GM12878 (cell line): ENCODE results near the gene LGALS13. TPM values are rescaled to one million over a fixed set of nuclear protein-coding genes. Genes with fewer than 3 reads are reported as not detected.

Experiments
- ATAC-seq: fragments of 200-7000 bp; cut with Tn5 transposase; 3 replicates; pipeline ENCODE4 v1.9.1; 2020; ENCODE audit warnings: mild to moderate bottlenecking, moderate library complexity
- BruUV-seq: library from RNA; stranded (reverse); fragments of 400-500 nt; replicated peaks from 2 replicates; lab custom pipeline; 2021; lab: Mats Ljungman, UMichigan
- CTCF ChIA-PET: fragments of 300-600 bp; sonication (Branson Sonifier 250); formaldehyde crosslinking; extraction: SDS; loops from one replicate; lab custom pipeline; 2021; ENCODE audit warnings: inconsistent platforms; lab: Yijun Ruan, JAX
- POLR2A ChIA-PET: fragments of 350-600 bp; formaldehyde crosslinking; extraction: SDS; loops from one replicate; lab custom pipeline; 2021; ENCODE audit warnings: inconsistent platforms; lab: Charles Lee
- RAD21 ChIA-PET: fragments of 300-600 bp; sonication (Branson Sonifier 250); formaldehyde crosslinking; loops from one replicate; lab custom pipeline; 2023; ENCODE audit warnings: antibody characterized with exemption; ENCODE audit not compliant: unreplicated experiment; lab: Charles Lee
- SMC1A ChIA-PET: fragments of 300-600 bp; sonication (Branson Sonifier 250); formaldehyde crosslinking; loops from one replicate; lab custom pipeline; 2023; ENCODE audit not compliant: unreplicated experiment, uncharacterized antibody; lab: Charles Lee
- DNase-seq: peaks from one replicate; pipeline ENCODE4 v3.0.0-alpha.2; 2011; ENCODE audit warnings: low read depth, low spot score
- FAIRE-seq: peaks from 3 replicates; lab custom pipeline; 2011; peaks lifted over from hg19 to GRCh38; lab: Jason Lieb, UNC
- H2AFZ ChIP-seq: 2 replicates; pipeline ENCODE4 v1.6.0; 2011; ENCODE audit warnings: low read depth, low read length, control low read depth; ENCODE audit not compliant: control insufficient read depth
- H3K27ac ChIP-seq: 2 replicates; pipeline ENCODE4 v1.5.1; 2011; ENCODE audit warnings: control low read depth; ENCODE audit not compliant: control insufficient read depth, insufficient read depth
- H3K27me3 ChIP-seq, 2 experiments: replicated peaks in 1 of 2; 2 replicates each; pipeline versions ENCODE4 v1.6.0 to v1.6.1; 2011; ENCODE audit warnings: low read length in 1 of 2; ENCODE audit not compliant: control insufficient read depth in 2 of 2, insufficient read depth in 2 of 2
- H3K36me3 ChIP-seq, 2 experiments: 2 replicates each; pipeline ENCODE4 v1.5.1; 2011; ENCODE audit warnings: low read length in 1 of 2; ENCODE audit not compliant: control insufficient read depth in 2 of 2, insufficient read depth in 2 of 2
- H3K4me1 ChIP-seq: 2 replicates; pipeline ENCODE4 v1.6.1; 2011; ENCODE audit warnings: mild to moderate bottlenecking, low read length, moderate library complexity, mixed read lengths; ENCODE audit not compliant: control insufficient read depth, insufficient read depth
- H3K4me2 ChIP-seq: 2 replicates; pipeline ENCODE4 v1.6.0; 2011; ENCODE audit warnings: control low read depth; ENCODE audit not compliant: control insufficient read depth, insufficient read depth
- H3K4me3 ChIP-seq: fragments of 200-600 bp; sonication (generic); 2 replicates; pipeline ENCODE4 v1.5.1; 2016
- H3K79me2 ChIP-seq: 2 replicates; pipeline ENCODE4 v1.6.0; 2011; ENCODE audit warnings: low read length; ENCODE audit not compliant: control insufficient read depth, insufficient read depth
- H3K9ac ChIP-seq: 2 replicates; pipeline ENCODE4 v1.8.0; 2011; ENCODE audit warnings: low read length, control low read depth, mixed read lengths; ENCODE audit not compliant: control insufficient read depth, insufficient read depth
- H3K9me3 ChIP-seq: replicated peaks from 3 replicates; pipeline ENCODE4 v1.5.1; 2011; ENCODE audit warnings: mild to moderate bottlenecking, low read length; ENCODE audit not compliant: control insufficient read depth, insufficient read depth
- H4K20me1 ChIP-seq: 2 replicates; pipeline ENCODE4 v1.6.0; 2011; ENCODE audit not compliant: control insufficient read depth, insufficient read depth
- CBX5 ChIP-seq: sonication (generic); IDR thresholded peaks from 2 replicates; pipeline ENCODE4 v1.6.1; 2016; ENCODE audit warnings: low read depth, moderate library complexity, mild to moderate bottlenecking, inconsistent platforms
- FOXM1 ChIP-seq: IDR thresholded peaks from 2 replicates; pipeline ENCODE4 v1.6.1; 2012; ENCODE audit warnings: low read depth, mild to moderate bottlenecking, inconsistent platforms, low read length, moderate library complexity
- GATAD2B ChIP-seq: fragments of 450-650 bp; conservative IDR thresholded peaks from 2 replicates; pipeline ENCODE4 v1.6.1; 2017; ENCODE audit warnings: low read depth, mild to moderate bottlenecking, moderate library complexity
- HDAC2 ChIP-seq: fragments of 200-600 bp; sonication (generic); IDR thresholded peaks from 2 replicates; pipeline ENCODE4 v1.6.1; 2017
- MYC ChIP-seq: IDR thresholded peaks from 2 replicates; pipeline ENCODE4 v1.6.1; 2011; ENCODE audit warnings: mild to moderate bottlenecking, low read length, moderate library complexity, inconsistent platforms; ENCODE audit not compliant: insufficient read depth, insufficient replicate concordance, insufficient read length, severe bottlenecking
- ZNF274 ChIP-seq: IDR thresholded peaks from one replicate; pipeline ENCODE4 v1.8.0; 2011; ENCODE audit not compliant: insufficient read length, insufficient read depth
- WGBS: methylation state at CpG from one replicate; pipeline ENCODE4 v1.1.6; 2016; ENCODE audit warnings: low lambda C conversion rate; ENCODE audit not compliant: insufficient replicate concordance, insufficient coverage; ENCODE audit errors: missing lambda C conversion rate; 5-methylcytosine and 5-hydroxymethylcytosine counted together
- in situ Hi-C: fragments of 300-500 bp; cut with MboI; formaldehyde crosslinking; loops from 9 replicates; pipeline ENCODE4 v1.14.3; 2018; ENCODE audit warnings: mixed read lengths
- intact Hi-C: fragments of 100-400 bp; cut with micrococcal nuclease; formaldehyde crosslinking; loops from one replicate; pipeline ENCODE4 v1.14.2; 2022; ENCODE audit not compliant: unreplicated experiment
- polyA plus RNA-seq, 11 experiments: library from polyadenylated mRNA; depleted of rRNA in 4 of 11; unstranded in 6 of 11; stranded (reverse) in 5 of 11; fragments of >200 nt; fragmentation: Nextera tagmentation in 4 of 11; fragmentation: Illumina TruSeq in 1 of 11; extraction: Ambion mirVana in 4 of 11; extraction: Trizol in 1 of 11; gene quantifications; 1 replicate in 1 of 11; 2 replicates in 10 of 11; pipeline versions ENCODE4 v1.2.1 to v1.2.3, GENCODE V29; 2011 to 2016; ENCODE audit warnings: inconsistent platforms in 2 of 11, missing spikeins in 2 of 11, low read depth in 1 of 11
- total RNA-seq, 4 experiments: library from RNA; depleted of rRNA in 3 of 4; stranded (reverse); fragments of >200 nt in 3 of 4; fragmentation: Illumina TruSeq in 1 of 4; extraction: Trizol in 1 of 4; gene quantifications; 2 replicates each; pipeline versions ENCODE4 v1.2.1 to v1.2.3, GENCODE V29; 2013 to 2021
- TF ChIP-seq, protein P1 (sequence below): IDR thresholded peaks from 2 replicates; pipeline ENCODE4 v1.6.1; 2011; ENCODE audit warnings: low read depth, low read length, improper control_type of control experiment, borderline replicate concordance
- TF ChIP-seq, protein P2 (sequence below): IDR thresholded peaks from 2 replicates; pipeline ENCODE4 v1.6.1; 2012; ENCODE audit warnings: improper control_type of control experiment, low read depth, low read length; ENCODE audit not compliant: insufficient replicate concordance
- TF ChIP-seq, protein P3 (sequence below): fragments of 450-650 bp; IDR thresholded peaks from 2 replicates; pipeline ENCODE4 v1.6.1; 2018; ENCODE audit warnings: borderline replicate concordance, mild to moderate bottlenecking; ENCODE audit not compliant: partially characterized antibody
- TF ChIP-seq, protein P4 (sequence below): fragments of 450-650 bp; IDR thresholded peaks from 2 replicates; pipeline ENCODE4 v1.6.1; 2018; ENCODE audit warnings: mild to moderate bottlenecking, low read depth, moderate library complexity; ENCODE audit not compliant: partially characterized antibody
- TF ChIP-seq, protein P5 (sequence below): IDR thresholded peaks from 2 replicates; pipeline ENCODE4 v1.6.1; 2011; ENCODE audit warnings: borderline replicate concordance, low read depth, mild to moderate bottlenecking, moderate library complexity, mixed read lengths, low read length; ENCODE audit not compliant: insufficient read depth; ENCODE audit errors: extremely low read length

LGALS13 gene
- total and polyA plus RNA-seq, 10 of the 15 experiments (the other 5 are each of a cell fraction or from before 2014, with no cell fraction given): not detected

DNA sequence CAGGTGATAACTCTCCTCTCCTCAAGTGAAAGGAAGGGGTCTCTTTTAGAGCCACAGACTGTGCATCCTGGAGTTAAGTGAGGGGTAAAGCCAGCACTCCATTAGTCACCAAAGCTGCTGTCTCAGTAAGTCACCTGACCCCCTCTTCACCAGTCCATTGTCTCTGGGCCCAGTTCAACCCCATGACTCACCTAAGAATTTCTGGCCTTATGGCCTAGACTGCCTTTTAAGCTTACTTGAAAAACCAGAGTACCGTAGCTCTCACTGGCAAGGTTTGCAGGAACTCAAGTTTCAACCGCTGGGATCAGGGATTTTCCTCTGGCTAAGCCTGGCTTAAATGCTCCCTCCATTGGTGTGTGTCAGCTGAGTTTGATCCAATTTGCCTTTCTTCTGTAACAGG lies 38.9 kb upstream of the LGALS13 start:
- WGBS: 55% methylated on average over 2 of the region's 2 CpGs
- H3K36me3 ChIP-seq: no peaks in the 10 kb centered on the region
- POLR2A ChIA-PET: no interaction called here
- no peak overlapping the region for H3K9ac ChIP-seq
- intact Hi-C loops (no loop called here), in situ Hi-C loops (no loop called here)
- peaks cover 11% of the 10 kb centered on the region for H3K4me1 ChIP-seq
- H3K4me3 ChIP-seq: no peak overlapping the region
- no peak overlapping the region for H2AFZ ChIP-seq
- H3K27ac ChIP-seq: no peak overlapping the region
- ATAC-seq (no peak), FAIRE-seq (no peak), DNase-seq (no peak)
- H4K20me1 ChIP-seq: no peaks in the 10 kb centered on the region
- no peaks in the 10 kb centered on the region for H3K79me2 ChIP-seq
- no peaks in the 10 kb centered on the region for H3K9me3 ChIP-seq
- BruUV-seq: no TSS peak
- RAD21 ChIA-PET: no interaction called here
- SMC1A ChIA-PET: no interaction called here
- CTCF ChIA-PET: interaction anchor here (1.1 to 4.0 kb wide), 2 partner anchors 12 to 109 kb away, joined by 4 to 26 read pairs; no protein-coding TSS in a partner anchor
- no peaks in the 10 kb centered on the region for H3K27me3 ChIP-seq
- H3K4me2 ChIP-seq: no peak overlapping the region
- TF ChIP-seq, protein P1, sequence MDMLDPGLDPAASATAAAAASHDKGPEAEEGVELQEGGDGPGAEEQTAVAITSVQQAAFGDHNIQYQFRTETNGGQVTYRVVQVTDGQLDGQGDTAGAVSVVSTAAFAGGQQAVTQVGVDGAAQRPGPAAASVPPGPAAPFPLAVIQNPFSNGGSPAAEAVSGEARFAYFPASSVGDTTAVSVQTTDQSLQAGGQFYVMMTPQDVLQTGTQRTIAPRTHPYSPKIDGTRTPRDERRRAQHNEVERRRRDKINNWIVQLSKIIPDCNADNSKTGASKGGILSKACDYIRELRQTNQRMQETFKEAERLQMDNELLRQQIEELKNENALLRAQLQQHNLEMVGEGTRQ: no peak
- TF ChIP-seq, protein P2, sequence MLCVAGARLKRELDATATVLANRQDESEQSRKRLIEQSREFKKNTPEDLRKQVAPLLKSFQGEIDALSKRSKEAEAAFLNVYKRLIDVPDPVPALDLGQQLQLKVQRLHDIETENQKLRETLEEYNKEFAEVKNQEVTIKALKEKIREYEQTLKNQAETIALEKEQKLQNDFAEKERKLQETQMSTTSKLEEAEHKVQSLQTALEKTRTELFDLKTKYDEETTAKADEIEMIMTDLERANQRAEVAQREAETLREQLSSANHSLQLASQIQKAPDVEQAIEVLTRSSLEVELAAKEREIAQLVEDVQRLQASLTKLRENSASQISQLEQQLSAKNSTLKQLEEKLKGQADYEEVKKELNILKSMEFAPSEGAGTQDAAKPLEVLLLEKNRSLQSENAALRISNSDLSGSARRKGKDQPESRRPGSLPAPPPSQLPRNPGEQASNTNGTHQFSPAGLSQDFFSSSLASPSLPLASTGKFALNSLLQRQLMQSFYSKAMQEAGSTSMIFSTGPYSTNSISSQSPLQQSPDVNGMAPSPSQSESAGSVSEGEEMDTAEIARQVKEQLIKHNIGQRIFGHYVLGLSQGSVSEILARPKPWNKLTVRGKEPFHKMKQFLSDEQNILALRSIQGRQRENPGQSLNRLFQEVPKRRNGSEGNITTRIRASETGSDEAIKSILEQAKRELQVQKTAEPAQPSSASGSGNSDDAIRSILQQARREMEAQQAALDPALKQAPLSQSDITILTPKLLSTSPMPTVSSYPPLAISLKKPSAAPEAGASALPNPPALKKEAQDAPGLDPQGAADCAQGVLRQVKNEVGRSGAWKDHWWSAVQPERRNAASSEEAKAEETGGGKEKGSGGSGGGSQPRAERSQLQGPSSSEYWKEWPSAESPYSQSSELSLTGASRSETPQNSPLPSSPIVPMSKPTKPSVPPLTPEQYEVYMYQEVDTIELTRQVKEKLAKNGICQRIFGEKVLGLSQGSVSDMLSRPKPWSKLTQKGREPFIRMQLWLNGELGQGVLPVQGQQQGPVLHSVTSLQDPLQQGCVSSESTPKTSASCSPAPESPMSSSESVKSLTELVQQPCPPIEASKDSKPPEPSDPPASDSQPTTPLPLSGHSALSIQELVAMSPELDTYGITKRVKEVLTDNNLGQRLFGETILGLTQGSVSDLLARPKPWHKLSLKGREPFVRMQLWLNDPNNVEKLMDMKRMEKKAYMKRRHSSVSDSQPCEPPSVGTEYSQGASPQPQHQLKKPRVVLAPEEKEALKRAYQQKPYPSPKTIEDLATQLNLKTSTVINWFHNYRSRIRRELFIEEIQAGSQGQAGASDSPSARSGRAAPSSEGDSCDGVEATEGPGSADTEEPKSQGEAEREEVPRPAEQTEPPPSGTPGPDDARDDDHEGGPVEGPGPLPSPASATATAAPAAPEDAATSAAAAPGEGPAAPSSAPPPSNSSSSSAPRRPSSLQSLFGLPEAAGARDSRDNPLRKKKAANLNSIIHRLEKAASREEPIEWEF: no peak
- TF ChIP-seq, protein P3, sequence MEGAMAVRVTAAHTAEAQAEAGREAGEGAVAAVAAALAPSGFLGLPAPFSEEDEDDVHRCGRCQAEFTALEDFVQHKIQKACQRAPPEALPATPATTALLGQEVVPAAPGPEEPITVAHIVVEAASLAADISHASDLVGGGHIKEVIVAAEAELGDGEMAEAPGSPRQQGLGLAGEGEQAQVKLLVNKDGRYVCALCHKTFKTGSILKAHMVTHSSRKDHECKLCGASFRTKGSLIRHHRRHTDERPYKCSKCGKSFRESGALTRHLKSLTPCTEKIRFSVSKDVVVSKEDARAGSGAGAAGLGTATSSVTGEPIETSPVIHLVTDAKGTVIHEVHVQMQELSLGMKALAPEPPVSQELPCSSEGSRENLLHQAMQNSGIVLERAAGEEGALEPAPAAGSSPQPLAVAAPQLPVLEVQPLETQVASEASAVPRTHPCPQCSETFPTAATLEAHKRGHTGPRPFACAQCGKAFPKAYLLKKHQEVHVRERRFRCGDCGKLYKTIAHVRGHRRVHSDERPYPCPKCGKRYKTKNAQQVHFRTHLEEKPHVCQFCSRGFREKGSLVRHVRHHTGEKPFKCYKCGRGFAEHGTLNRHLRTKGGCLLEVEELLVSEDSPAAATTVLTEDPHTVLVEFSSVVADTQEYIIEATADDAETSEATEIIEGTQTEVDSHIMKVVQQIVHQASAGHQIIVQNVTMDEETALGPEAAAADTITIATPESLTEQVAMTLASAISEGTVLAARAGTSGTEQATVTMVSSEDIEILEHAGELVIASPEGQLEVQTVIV: no peak
- TF ChIP-seq MYC (no peak), FOXM1 (no peak), ZNF274 (no peak), CBX5 (no peak), HDAC2 (no peak), GATAD2B (no peak)
- TF ChIP-seq, protein P4, sequence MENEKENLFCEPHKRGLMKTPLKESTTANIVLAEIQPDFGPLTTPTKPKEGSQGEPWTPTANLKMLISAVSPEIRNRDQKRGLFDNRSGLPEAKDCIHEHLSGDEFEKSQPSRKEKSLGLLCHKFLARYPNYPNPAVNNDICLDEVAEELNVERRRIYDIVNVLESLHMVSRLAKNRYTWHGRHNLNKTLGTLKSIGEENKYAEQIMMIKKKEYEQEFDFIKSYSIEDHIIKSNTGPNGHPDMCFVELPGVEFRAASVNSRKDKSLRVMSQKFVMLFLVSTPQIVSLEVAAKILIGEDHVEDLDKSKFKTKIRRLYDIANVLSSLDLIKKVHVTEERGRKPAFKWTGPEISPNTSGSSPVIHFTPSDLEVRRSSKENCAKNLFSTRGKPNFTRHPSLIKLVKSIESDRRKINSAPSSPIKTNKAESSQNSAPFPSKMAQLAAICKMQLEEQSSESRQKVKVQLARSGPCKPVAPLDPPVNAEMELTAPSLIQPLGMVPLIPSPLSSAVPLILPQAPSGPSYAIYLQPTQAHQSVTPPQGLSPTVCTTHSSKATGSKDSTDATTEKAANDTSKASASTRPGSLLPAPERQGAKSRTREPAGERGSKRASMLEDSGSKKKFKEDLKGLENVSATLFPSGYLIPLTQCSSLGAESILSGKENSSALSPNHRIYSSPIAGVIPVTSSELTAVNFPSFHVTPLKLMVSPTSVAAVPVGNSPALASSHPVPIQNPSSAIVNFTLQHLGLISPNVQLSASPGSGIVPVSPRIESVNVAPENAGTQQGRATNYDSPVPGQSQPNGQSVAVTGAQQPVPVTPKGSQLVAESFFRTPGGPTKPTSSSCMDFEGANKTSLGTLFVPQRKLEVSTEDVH: no peak
- TF ChIP-seq, protein P5, sequence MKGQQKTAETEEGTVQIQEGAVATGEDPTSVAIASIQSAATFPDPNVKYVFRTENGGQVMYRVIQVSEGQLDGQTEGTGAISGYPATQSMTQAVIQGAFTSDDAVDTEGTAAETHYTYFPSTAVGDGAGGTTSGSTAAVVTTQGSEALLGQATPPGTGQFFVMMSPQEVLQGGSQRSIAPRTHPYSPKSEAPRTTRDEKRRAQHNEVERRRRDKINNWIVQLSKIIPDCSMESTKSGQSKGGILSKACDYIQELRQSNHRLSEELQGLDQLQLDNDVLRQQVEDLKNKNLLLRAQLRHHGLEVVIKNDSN: no peak
